H1 (cell line): ENCODE results near the gene MARS2. TPM values are rescaled to one million over a fixed set of nuclear protein-coding genes. Genes with fewer than 3 reads are reported as not detected.

Source experiments
- BACH1 ChIP-seq: IDR thresholded peaks from 2 replicates; pipeline ENCODE4 v1.6.1; 2012; ENCODE audit warnings: low read length, improper control_type of control experiment
- BCL11A ChIP-seq, 2 experiments: IDR thresholded peaks; one replicate each; pipeline ENCODE4 v1.6.1; 2011; ENCODE audit warnings: low read depth in 2 of 2, low read length in 2 of 2, mild to moderate bottlenecking in 2 of 2
- CBX8 ChIP-seq: fragments of 300-800, 300-1000 bp; sonication (generic); IDR thresholded peaks from 2 replicates; pipeline ENCODE4 v1.7.1; 2016; ENCODE audit warnings: low read depth, low read length, borderline replicate concordance
- CEBPB ChIP-seq: IDR thresholded peaks from 2 replicates; pipeline ENCODE4 v1.6.1; 2012; ENCODE audit warnings: low read depth, low read length
- CTBP2 ChIP-seq: IDR thresholded peaks from 2 replicates; pipeline ENCODE4 v1.7.0; 2011; ENCODE audit warnings: borderline replicate concordance, mild to moderate bottlenecking, moderate library complexity, mixed read lengths, low read length; ENCODE audit not compliant: insufficient read depth, insufficient read length
- EZH2 ChIP-seq: fragments of 200-600 bp; sonication (generic); IDR thresholded peaks from 2 replicates; pipeline ENCODE4 v1.7.1; 2012; ENCODE audit warnings: low read depth, mild to moderate bottlenecking, moderate library complexity, low read length, inconsistent platforms; ENCODE audit not compliant: severe bottlenecking
- HDAC2 ChIP-seq, 2 experiments: fragments of 300-600 bp in 1 of 2; sonication (generic) in 1 of 2; IDR thresholded peaks; 2 replicates each; pipeline ENCODE4 v1.6.1; 2011 to 2012; ENCODE audit warnings: low read depth in 2 of 2, low read length in 2 of 2, mild to moderate bottlenecking in 2 of 2, moderate library complexity in 2 of 2, borderline replicate concordance in 1 of 2, inconsistent platforms in 1 of 2
- JUND ChIP-seq: IDR thresholded peaks from 2 replicates; pipeline ENCODE4 v1.6.1; 2011; ENCODE audit warnings: mild to moderate bottlenecking, improper control_type of control experiment, low read length
- KDM5A ChIP-seq: fragments of 200-600 bp; IDR thresholded peaks from 2 replicates; pipeline ENCODE4 v1.7.1; 2012; ENCODE audit warnings: mild to moderate bottlenecking, low read length, inconsistent platforms, mixed read lengths
- MAFK ChIP-seq: IDR thresholded peaks from 2 replicates; pipeline ENCODE4 v1.6.1; 2012; ENCODE audit warnings: low read depth, mild to moderate bottlenecking, improper control_type of control experiment, low read length
- NRF1 ChIP-seq: IDR thresholded peaks from 2 replicates; pipeline ENCODE4 v1.6.1; 2011; ENCODE audit warnings: mild to moderate bottlenecking, low read depth, low read length, improper control_type of control experiment
- POLR2AphosphoS5 ChIP-seq: IDR thresholded peaks from 2 replicates; pipeline ENCODE4 v1.6.1; 2011; ENCODE audit warnings: low read depth, low read length
- RNF2 ChIP-seq: fragments of 200-900, 300-1000 bp; sonication (generic); IDR thresholded peaks from 2 replicates; pipeline ENCODE4 v1.7.1; 2016; ENCODE audit warnings: borderline replicate concordance, low read depth, mild to moderate bottlenecking, antibody characterized with exemption, low read length; ENCODE audit not compliant: poor library complexity, severe bottlenecking; ENCODE audit errors: missing control alignments
- SAP30 ChIP-seq: fragments of 300-600 bp; sonication (generic); IDR thresholded peaks from 2 replicates; pipeline ENCODE4 v1.7.1; 2012; ENCODE audit warnings: low read length, moderate library complexity, mild to moderate bottlenecking, inconsistent platforms; ENCODE audit not compliant: insufficient read depth, insufficient replicate concordance
- SIN3A ChIP-seq, 2 experiments: IDR thresholded peaks in 1 of 2; conservative IDR thresholded peaks in 1 of 2; 2 replicates each; pipeline ENCODE4 v1.6.1; 2011 to 2012; ENCODE audit warnings: low read length in 2 of 2, improper control_type of control experiment in 1 of 2, low read depth in 1 of 2, mild to moderate bottlenecking in 1 of 2
- SIRT6 ChIP-seq: IDR thresholded peaks from one replicate; pipeline ENCODE4 v1.7.1; 2012; ENCODE audit warnings: low read length, inconsistent platforms
- SUZ12 ChIP-seq: fragments of 200-600 bp; sonication (generic); IDR thresholded peaks from 2 replicates; pipeline ENCODE4 v1.6.1; 2012; ENCODE audit warnings: mild to moderate bottlenecking, inconsistent platforms, low read length, moderate library complexity, mixed read lengths
- TCF12 ChIP-seq: IDR thresholded peaks from 2 replicates; pipeline ENCODE4 v1.6.1; 2011; ENCODE audit warnings: low read depth, mild to moderate bottlenecking, low read length
- TEAD4 ChIP-seq: IDR thresholded peaks from 2 replicates; pipeline ENCODE4 v1.6.1; 2012; ENCODE audit warnings: low read depth, low read length, inconsistent platforms, mixed read lengths
- ZNF274 ChIP-seq: IDR thresholded peaks from 2 replicates; pipeline ENCODE4 v1.7.0; 2012; ENCODE audit warnings: low read length, borderline replicate concordance; ENCODE audit errors: extremely low read depth
- polyA plus RNA-seq, 7 experiments: library from polyadenylated mRNA; depleted of rRNA in 3 of 7; stranded (reverse) in 5 of 7; unstranded in 2 of 7; fragments of >200 nt in 5 of 7; fragments of 200-250 nt in 2 of 7; gene quantifications; 1 replicate in 5 of 7; 2 replicates in 1 of 7; 4 replicates in 1 of 7; pipeline versions ENCODE4 v1.2.1 to v1.2.3, GENCODE V29; 2011 to 2013; ENCODE audit warnings: missing spikeins in 2 of 7, mixed read lengths in 2 of 7
- total RNA-seq: library from RNA; stranded (reverse); fragmentation: NEBNext Ultra II Directional; extraction: Animal tissue kit (Norgen Biotek cat#: 25700); gene quantifications from 2 replicates; pipeline ENCODE4 v1.2.1, GENCODE V29; 2021

Gene MARS2
- total and polyA plus RNA-seq, 2 of the 8 experiments (the other 6 are each of a cell fraction or from before 2014, with no cell fraction given) = 15.7 to 27.2 TPM

DNA sequence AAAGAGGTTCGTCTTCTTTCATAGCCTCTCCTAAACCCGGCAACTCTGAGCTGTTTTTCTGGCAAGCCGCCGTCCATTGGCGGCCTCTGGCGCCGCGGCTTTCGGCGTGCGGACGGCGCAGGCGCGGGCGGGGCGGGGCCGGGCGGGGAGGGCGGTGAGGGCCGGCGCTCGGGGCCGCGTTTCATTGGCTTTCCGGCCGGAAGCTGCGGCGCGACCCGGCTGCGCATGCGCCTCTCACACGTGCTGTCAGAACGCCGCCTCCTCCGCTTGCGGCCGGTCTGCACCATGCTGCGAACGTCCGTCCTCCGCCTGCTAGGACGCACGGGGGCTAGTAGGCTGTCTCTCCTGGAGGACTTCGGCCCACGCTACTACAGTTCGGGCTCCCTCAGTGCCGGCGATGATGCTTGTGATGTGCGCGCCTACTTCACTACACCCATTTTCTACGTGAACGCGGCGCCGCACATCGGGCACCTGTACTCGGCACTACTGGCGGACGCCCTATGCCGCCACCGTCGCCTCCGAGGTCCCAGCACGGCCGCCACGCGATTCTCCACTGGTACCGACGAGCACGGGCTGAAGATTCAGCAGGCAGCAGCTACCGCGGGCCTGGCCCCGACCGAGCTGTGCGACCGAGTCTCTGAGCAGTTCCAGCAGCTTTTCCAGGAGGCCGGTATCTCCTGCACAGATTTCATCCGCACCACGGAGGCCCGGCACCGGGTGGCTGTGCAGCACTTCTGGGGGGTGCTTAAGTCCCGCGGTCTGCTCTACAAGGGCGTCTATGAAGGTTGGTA, at the start of gene MARS2 (continued):
- TF ChIP-seq HDAC2 (IDR thresholded peaks at IDR 0.05; ENCODE audit: borderline replicate concordance in 1 of 2, low read depth in 2 of 2, low read length in 2 of 2) (peak in 1 of 2 experiments; percentile 50; a peak in 2 of 4 replicates), BACH1 (no peak), SIN3A (conservative IDR thresholded peaks at IDR 0.05 in 1 of 2, IDR thresholded peaks at IDR 0.05 in 1 of 2; ENCODE audit: low read depth in 1 of 2, low read length in 2 of 2) (peak; percentile 94 to 96; a peak in 3 of 4 replicates), EZH2 (no peak), RNF2 (no peak), SAP30 (peak; percentile 60), KDM5A (0 out of 2 replicates have a peak, but pooled peaks have one; percentile 18), MAFK (no peak), CBX8 (no peak), NRF1 (peak; percentile 87), JUND (no peak), TEAD4 (no peak), SIRT6 (no peak), CEBPB (no peak), SUZ12 (no peak), ZNF274 (no peak), TCF12 (no peak), CTBP2 (no peak), POLR2AphosphoS5 (peak; percentile 88), BCL11A (IDR thresholded peaks at IDR 0.05; ENCODE audit: low read depth in 2 of 2, low read length in 2 of 2) (no peak)
